IMR-90 (cell line): ENCODE results near the gene CEP85. TPM values are rescaled to one million over a fixed set of nuclear protein-coding genes. Genes with fewer than 3 reads are reported as not detected.

ENCODE experiments used
- CTCF ChIP-seq: conservative IDR thresholded peaks from 2 replicates; pipeline ENCODE4 v1.5.1; 2012; ENCODE audit warnings: mild to moderate bottlenecking, low read depth, low read length, improper control_type of control experiment
- FOS ChIP-seq: fragments of 150-350 bp; IDR thresholded peaks from 2 replicates; pipeline ENCODE4 v1.6.1; 2016; ENCODE audit warnings: low read depth, low read length
- NFE2L2 ChIP-seq: fragments of 150-350 bp; IDR thresholded peaks from 2 replicates; pipeline ENCODE4 v1.6.1; 2016; ENCODE audit warnings: low read depth, mild to moderate bottlenecking, low read length
- RAD21 ChIP-seq: IDR thresholded peaks from 2 replicates; pipeline ENCODE4 v1.6.1; 2012; ENCODE audit warnings: low read length, improper control_type of control experiment
- RCOR1 ChIP-seq: IDR thresholded peaks from 2 replicates; pipeline ENCODE4 v1.6.1; 2012; ENCODE audit warnings: mild to moderate bottlenecking, low read length, improper control_type of control experiment; ENCODE audit not compliant: insufficient replicate concordance
- RFX5 ChIP-seq: IDR thresholded peaks from 2 replicates; pipeline ENCODE4 v1.8.0; 2012; ENCODE audit warnings: low read depth, mild to moderate bottlenecking, low read length, moderate library complexity
- polyA plus RNA-seq, 3 experiments: library from polyadenylated mRNA; depleted of rRNA; stranded (reverse); fragments of >200 nt; gene quantifications; 2 replicates each; pipeline ENCODE4 v1.2.3, GENCODE V29; 2012; ENCODE audit warnings: low replicate concordance in 1 of 3
- total RNA-seq: library from RNA; depleted of rRNA; stranded (reverse); fragments of >200 nt; gene quantifications from 2 replicates; pipeline ENCODE4 v1.2.3, GENCODE V29; 2012

Gene CEP85
- total and polyA plus RNA-seq, 2 of the 4 experiments (the other 2 are of a cell fraction), result 11.5 to 11.8 TPM

GRCh38 chr1:26320896-26321295, 86.9 kb downstream of the CEP85 start (continued):
- TF ChIP-seq CTCF (no peak), RFX5 (no peak), NFE2L2 (no peak), RAD21 (no peak), RCOR1 (no peak), FOS (no peak)
